Activated naive CD8-positive, alpha-beta T cell (primary cell): ENCODE data around the gene PYY.

Experiments used
- H3K27ac Mint-ChIP-seq: one replicate; pipeline ENCODE4 v1.8.0; 2021; ENCODE audit warnings: mixed read lengths
- H3K27me3 Mint-ChIP-seq: one replicate; pipeline ENCODE4 v1.8.0; 2021; ENCODE audit warnings: mixed read lengths
- H3K36me3 Mint-ChIP-seq: one replicate; pipeline ENCODE4 v1.8.0; 2021; ENCODE audit warnings: mixed read lengths
- H3K4me1 Mint-ChIP-seq: one replicate; pipeline ENCODE4 v1.8.0; 2021; ENCODE audit warnings: low read depth, mixed read lengths
- H3K4me3 Mint-ChIP-seq: one replicate; pipeline ENCODE4 v1.8.0; 2021; ENCODE audit warnings: mild to moderate bottlenecking, mixed read lengths
- H3K9me3 Mint-ChIP-seq: one replicate; pipeline ENCODE4 v1.8.0; 2021; ENCODE audit warnings: low read depth, mixed read lengths

PYY gene

DNA sequence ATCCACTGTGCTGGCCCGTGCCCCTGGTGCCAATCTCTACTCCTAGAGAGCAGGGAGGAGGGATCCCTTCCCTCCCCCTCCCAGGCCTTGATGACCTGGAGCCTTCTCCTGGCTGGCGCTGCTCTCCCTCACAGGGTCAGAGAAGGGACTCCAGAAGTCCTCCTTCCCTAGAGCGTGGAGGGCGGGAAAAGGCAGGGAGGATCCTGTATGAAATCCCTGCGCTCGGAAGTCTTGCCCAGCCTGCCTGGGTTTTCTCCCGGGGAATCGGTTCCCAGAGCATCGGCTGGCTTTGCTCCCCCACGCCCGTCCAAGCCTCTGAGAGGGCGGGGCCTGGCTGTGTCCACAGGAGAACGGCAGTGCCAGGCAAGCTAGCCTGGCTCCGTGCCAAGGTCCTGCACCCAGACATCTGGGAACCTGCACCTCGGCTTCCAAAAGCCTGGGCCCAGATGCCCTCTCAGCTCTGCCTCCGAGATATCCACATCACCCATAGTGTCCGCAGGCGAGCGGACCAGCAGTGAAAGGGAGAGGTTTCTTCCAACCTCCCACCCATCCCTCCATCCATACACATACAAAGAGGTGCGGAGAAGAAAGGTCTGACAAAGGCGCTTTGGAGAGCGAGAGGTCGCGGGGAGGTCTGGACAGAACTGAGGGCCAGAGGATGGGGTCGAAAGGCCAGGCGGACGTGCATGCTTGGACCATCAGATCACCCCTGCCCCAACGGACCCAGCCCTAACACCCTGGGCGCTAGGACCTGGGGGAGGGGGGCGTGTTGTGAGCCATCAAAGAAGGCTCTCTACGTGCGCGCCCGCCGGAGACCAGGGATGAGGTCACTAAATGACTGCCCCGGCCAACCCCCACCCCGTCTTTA lies 47.5 kb downstream of the PYY start:
- Mint-ChIP-seq H3K36me3 (no peaks in the 10 kb centered on the region), H3K4me1 (peaks cover 16% of the 10 kb centered on the region), H3K4me3 (peak overlapping the region; percentile 87), H3K9me3 (no peaks in the 10 kb centered on the region), H3K27me3 (no peaks in the 10 kb centered on the region), H3K27ac (no peak overlapping the region)

DNA sequence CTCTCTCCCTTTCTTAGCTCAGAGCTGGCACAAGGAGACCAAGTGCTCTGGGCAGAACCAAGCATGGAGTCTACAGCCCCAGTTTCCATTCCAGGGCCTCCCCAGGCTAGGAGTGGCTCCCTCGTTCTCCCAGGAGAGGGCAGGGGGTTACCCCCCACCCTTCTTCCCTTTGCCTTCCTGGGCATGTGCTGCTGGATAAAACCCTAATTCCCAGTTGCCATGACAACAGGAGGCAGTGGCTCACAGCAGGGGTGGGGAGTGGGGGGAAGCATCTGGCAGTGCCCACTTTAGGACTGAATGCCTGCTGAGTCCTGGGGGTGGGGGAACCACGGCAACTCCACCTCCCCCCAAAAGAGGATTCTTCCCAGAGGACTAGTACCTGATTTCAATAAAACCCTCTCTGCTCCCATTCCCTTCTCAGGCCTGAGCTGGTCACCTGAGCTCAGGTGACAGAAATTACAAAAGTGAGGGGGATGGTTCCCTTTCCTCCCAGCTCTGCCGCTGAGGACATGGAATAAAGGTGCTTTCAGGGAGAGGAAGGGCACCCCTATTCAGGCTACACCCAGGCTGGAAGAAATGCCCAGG lies 48.2 kb downstream of the PYY start:
- H3K27ac Mint-ChIP-seq: no peak overlapping the region
- no peaks in the 10 kb centered on the region for H3K27me3 Mint-ChIP-seq
- peaks cover 21% of the 10 kb centered on the region for H3K4me1 Mint-ChIP-seq
- no peak overlapping the region for H3K4me3 Mint-ChIP-seq
- no peaks in the 10 kb centered on the region for H3K36me3 Mint-ChIP-seq
- H3K9me3 Mint-ChIP-seq: no peaks in the 10 kb centered on the region
